Trophoblast cell (in vitro differentiated cells and primary cell): ENCODE data around the gene MCM3AP.

Experiments
- DNase-seq, 2 donors: peaks; one replicate each; pipeline ENCODE4 v3.0.0-alpha.2; 2016
- H2AFZ ChIP-seq: 2 replicates; pipeline ENCODE4 v1.6.1; 2013; ENCODE audit warnings: low read length, moderate library complexity, mild to moderate bottlenecking; ENCODE audit not compliant: insufficient read depth, poor library complexity
- H2AK5ac ChIP-seq: 2 replicates; pipeline ENCODE4 v1.6.1; 2013; ENCODE audit warnings: mild to moderate bottlenecking, low read length
- H2BK120ac ChIP-seq: 2 replicates; pipeline ENCODE4 v1.6.1; 2013; ENCODE audit warnings: low read length, mild to moderate bottlenecking, moderate library complexity; ENCODE audit not compliant: insufficient read depth, poor library complexity
- H2BK12ac ChIP-seq: 2 replicates; pipeline ENCODE4 v1.6.1; 2013; ENCODE audit warnings: mild to moderate bottlenecking, low read length, moderate library complexity
- H2BK5ac ChIP-seq: 2 replicates; pipeline ENCODE4 v1.6.1; 2013; ENCODE audit warnings: low read length, low read depth, moderate library complexity, mild to moderate bottlenecking; ENCODE audit not compliant: poor library complexity
- H3K14ac ChIP-seq: 2 replicates; pipeline ENCODE4 v1.6.1; 2013; ENCODE audit warnings: mild to moderate bottlenecking, low read length
- H3K18ac ChIP-seq: 2 replicates; pipeline ENCODE4 v1.6.1; 2013; ENCODE audit warnings: mild to moderate bottlenecking, low read length
- H3K23ac ChIP-seq: 2 replicates; pipeline ENCODE4 v1.6.1; 2013; ENCODE audit warnings: low read length
- H3K27ac ChIP-seq: 2 replicates; pipeline ENCODE4 v1.5.1; 2013; ENCODE audit warnings: low read depth, mild to moderate bottlenecking, inconsistent platforms, low read length, moderate library complexity
- H3K27me3 ChIP-seq: 2 replicates; pipeline ENCODE4 v1.6.1; 2013; ENCODE audit warnings: inconsistent platforms, mild to moderate bottlenecking, low read length, moderate library complexity; ENCODE audit not compliant: insufficient read depth
- H3K36me3 ChIP-seq, 2 experiments: 1 replicate in 1 of 2; 2 replicates in 1 of 2; pipeline ENCODE4 v1.6.1; 2013; ENCODE audit warnings: low read length in 2 of 2, mild to moderate bottlenecking in 2 of 2, moderate library complexity in 1 of 2; ENCODE audit not compliant: insufficient read depth in 2 of 2, control insufficient read depth in 1 of 2
- H3K4ac ChIP-seq: 2 replicates; pipeline ENCODE4 v1.6.1; 2013; ENCODE audit warnings: low read depth, mild to moderate bottlenecking, low read length, moderate library complexity
- H3K4me1 ChIP-seq, 2 experiments: 1 replicate in 1 of 2; 2 replicates in 1 of 2; pipeline ENCODE4 v1.6.1; 2013; ENCODE audit warnings: low read length in 2 of 2, mild to moderate bottlenecking in 2 of 2, moderate library complexity in 1 of 2; ENCODE audit not compliant: insufficient read depth in 2 of 2, control insufficient read depth in 1 of 2
- H3K4me2 ChIP-seq: 2 replicates; pipeline ENCODE4 v1.6.1; 2013; ENCODE audit warnings: inconsistent platforms, mild to moderate bottlenecking, low read length, moderate library complexity
- H3K4me3 ChIP-seq: 2 replicates; pipeline ENCODE4 v1.5.1; 2013; ENCODE audit warnings: mild to moderate bottlenecking, low read depth, low read length, inconsistent platforms
- H3K79me1 ChIP-seq: one replicate; pipeline ENCODE4 v1.6.1; 2013; ENCODE audit warnings: low read length
- H3K79me2 ChIP-seq: 2 replicates; pipeline ENCODE4 v1.6.1; 2013; ENCODE audit warnings: low read length, mild to moderate bottlenecking; ENCODE audit not compliant: control insufficient read depth, insufficient read depth, poor library complexity
- H3K9ac ChIP-seq: 2 replicates; pipeline ENCODE4 v1.6.1; 2013; ENCODE audit warnings: mild to moderate bottlenecking, low read length
- H3K9me3 ChIP-seq: 2 replicates; pipeline ENCODE4 v1.6.1; 2013; ENCODE audit warnings: low read depth, mild to moderate bottlenecking, control low read depth, inconsistent platforms, low read length; ENCODE audit not compliant: insufficient read depth
- H4K12ac ChIP-seq: 2 replicates; pipeline ENCODE4 v1.6.1; 2013; ENCODE audit warnings: low read depth, mild to moderate bottlenecking, low read length, moderate library complexity
- H4K8ac ChIP-seq: 2 replicates; pipeline ENCODE4 v1.6.1; 2013; ENCODE audit warnings: low read depth, mild to moderate bottlenecking, low read length, moderate library complexity
- H4K91ac ChIP-seq: one replicate; pipeline ENCODE4 v1.6.1; 2013; ENCODE audit warnings: low read depth, mild to moderate bottlenecking, low read length, moderate library complexity
- WGBS: extraction: QIAGEN DNeasy Blood & Tissue Kit; methylation state at CpG from one replicate; pipeline ENCODE4 v1.1.7; 2013; ENCODE audit warnings: missing lambda C conversion rate; ENCODE audit not compliant: insufficient read length, insufficient coverage; ENCODE audit errors: extremely low coverage; 5-methylcytosine and 5-hydroxymethylcytosine counted together

Gene MCM3AP

DNA sequence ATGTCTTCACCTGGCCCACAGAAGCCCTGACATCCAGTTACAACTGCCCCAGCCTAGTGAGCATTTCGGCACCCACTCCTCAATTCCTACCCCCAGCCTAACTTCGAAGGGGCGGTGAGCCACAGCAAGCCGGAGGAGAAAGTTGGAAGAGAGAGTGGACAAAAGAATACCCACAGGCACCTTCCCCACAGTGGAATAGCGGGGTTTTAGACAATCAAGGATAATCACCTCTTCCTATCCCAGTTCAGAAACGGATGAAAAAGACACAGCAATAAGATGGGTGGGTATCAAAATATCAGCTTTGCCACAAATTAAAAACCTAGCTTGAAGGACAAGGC is 55.5 kb downstream of the MCM3AP start:
- no CpG with 5 or more reads among the region's 6 CpGs for WGBS
- no peak overlapping the region for H2AK5ac ChIP-seq
- DNase-seq, result no peak

DNA sequence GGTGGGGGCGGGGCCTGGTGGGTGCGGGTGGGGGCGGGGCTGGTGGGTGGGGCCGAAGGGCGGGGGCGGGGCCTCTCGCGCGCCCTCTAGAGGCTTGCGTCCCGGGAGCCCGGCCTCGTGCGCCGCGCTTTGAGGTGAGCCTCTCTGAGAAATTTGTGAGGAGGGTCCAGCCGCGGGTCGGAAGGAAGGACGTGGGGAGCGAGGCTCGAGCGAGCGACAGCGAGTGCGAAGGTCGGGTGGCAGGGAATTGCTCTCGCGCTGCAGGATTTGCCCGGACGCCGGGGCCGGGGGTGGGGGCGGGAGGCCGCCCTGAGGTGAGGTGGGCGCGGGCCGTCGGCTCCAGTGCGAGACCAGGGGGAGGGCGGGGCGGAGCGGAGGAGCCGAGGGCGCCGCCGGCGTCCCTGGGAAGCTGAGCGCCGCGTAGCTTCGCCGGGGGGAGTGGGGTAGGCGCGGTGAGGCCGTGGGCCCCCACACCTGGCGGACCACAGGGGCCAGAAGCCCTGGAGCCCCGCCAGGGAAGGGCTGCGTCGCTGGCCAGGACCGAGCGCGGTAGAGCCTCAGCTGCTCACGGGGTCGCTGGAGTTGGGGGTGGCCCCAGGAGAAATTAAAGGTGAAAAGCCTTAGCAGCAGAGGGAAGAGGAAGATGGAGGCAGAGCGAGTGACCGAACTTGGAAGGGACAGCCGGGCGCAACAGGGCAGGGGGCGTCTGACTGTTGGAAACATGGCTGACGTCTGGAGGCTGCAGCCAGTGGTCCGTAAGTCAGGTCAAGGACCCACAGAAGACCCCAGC is 56.1 kb downstream of the MCM3AP start:
- peak overlapping the region; percentile 72 for H4K12ac ChIP-seq
- peak overlapping the region; percentile 87 for H2AFZ ChIP-seq
- H3K36me3 ChIP-seq, result peaks cover 8 to 19% of the 10 kb centered on the region in 2 experiments
- peak overlapping the region; percentile 83 for H3K4ac ChIP-seq
- DNase-seq, result no peak
- H3K14ac ChIP-seq, result peak overlapping the region; percentile 91
- H2BK120ac ChIP-seq, result peak overlapping the region; percentile 82
- H3K9me3 ChIP-seq, result peaks cover 8% of the 10 kb centered on the region
- H2BK12ac ChIP-seq, result peak overlapping the region; percentile 51
- peaks cover 14 to 18% of the 10 kb centered on the region in 2 experiments for H3K4me1 ChIP-seq
- no CpG with 5 or more reads among the region's 72 CpGs for WGBS
- peak overlapping the region; percentile 91 for H3K18ac ChIP-seq
- peak overlapping the region; percentile 85 for H3K27ac ChIP-seq
- H4K8ac ChIP-seq, result peak overlapping the region; percentile 88
- peak overlapping the region; percentile 84 for H3K4me2 ChIP-seq
- peak overlapping the region; percentile 80 for H2AK5ac ChIP-seq
- no peak overlapping the region for H3K23ac ChIP-seq
- peak overlapping the region; percentile 71 for H2BK5ac ChIP-seq
- H4K91ac ChIP-seq, result peak overlapping the region; percentile 92
- H3K79me2 ChIP-seq, result peaks cover 19% of the 10 kb centered on the region
- peak overlapping the region; percentile 77 for H3K4me3 ChIP-seq
- H3K79me1 ChIP-seq, result peaks cover 13% of the 10 kb centered on the region
- peak overlapping the region; percentile 87 for H3K9ac ChIP-seq
- no peaks in the 10 kb centered on the region for H3K27me3 ChIP-seq

More for the DNA sequence above, 55.5 kb downstream of the MCM3AP start:
- no peak overlapping the region for H4K12ac ChIP-seq
- H2BK12ac ChIP-seq, result no peak overlapping the region
- peak overlapping the region; percentile 40 for H3K4ac ChIP-seq
- H3K27ac ChIP-seq, result no peak overlapping the region
- H2BK5ac ChIP-seq, result no peak overlapping the region
- peaks cover 13 to 25% of the 10 kb centered on the region in 2 experiments for H3K36me3 ChIP-seq
- peaks cover 13% of the 10 kb centered on the region for H3K79me1 ChIP-seq
- peak overlapping the region; percentile 92 for H4K91ac ChIP-seq
- peaks cover 16% of the 10 kb centered on the region for H3K79me2 ChIP-seq
- no peak overlapping the region for H2AFZ ChIP-seq
- H3K23ac ChIP-seq, result no peak overlapping the region
- peaks cover 11 to 15% of the 10 kb centered on the region in 2 experiments for H3K4me1 ChIP-seq
- H3K9me3 ChIP-seq, result peaks cover 8% of the 10 kb centered on the region
- no peak overlapping the region for H3K18ac ChIP-seq
- H3K14ac ChIP-seq, result peak overlapping the region; percentile 91
- peak overlapping the region; percentile 84 for H3K4me2 ChIP-seq
- H3K27me3 ChIP-seq, result no peaks in the 10 kb centered on the region
- peak overlapping the region; percentile 88 for H4K8ac ChIP-seq
- H3K9ac ChIP-seq, result no peak overlapping the region
- H3K4me3 ChIP-seq, result peak overlapping the region; percentile 77
- no peak overlapping the region for H2BK120ac ChIP-seq

- Histone ChIP-seq H4K91ac (peak within 1 kb of the TSS; percentile 92), H3K14ac (peak within 1 kb of the TSS; percentile 91), H3K4ac (peak within 1 kb of the TSS; percentile 83), H2BK120ac (peak within 1 kb of the TSS; percentile 82), H3K27ac (peak within 1 kb of the TSS; percentile 85), H3K79me2 (peaks cover 20% of the 10 kb centered on the region), H3K79me1 (peaks cover 13% of the 10 kb centered on the region), H3K36me3 (peaks cover 8 to 17% of the 10 kb centered on the region in 2 experiments), H3K4me3 (peak within 1 kb of the TSS; percentile 98), H3K4me2 (peak within 1 kb of the TSS; percentile 94), H2BK5ac (peak within 1 kb of the TSS; percentile 90), H3K27me3 (no peaks in the 10 kb centered on the region), H3K18ac (peak within 1 kb of the TSS; percentile 91), H3K9ac (peak within 1 kb of the TSS; percentile 90), H2AK5ac (peak within 1 kb of the TSS; percentile 88), H3K4me1 (peaks cover 15 to 19% of the 10 kb centered on the region in 2 experiments), H4K8ac (peak within 1 kb of the TSS; percentile 88), H3K23ac (no peak within 1 kb of the TSS), H2BK12ac (peak within 1 kb of the TSS; percentile 51), H3K9me3 (peaks cover 8% of the 10 kb centered on the region), H4K12ac (peak within 1 kb of the TSS; percentile 72), H2AFZ (peak within 1 kb of the TSS; percentile 87)
- WGBS, result no CpG with 5 or more reads among the region's 77 CpGs
- peak; percentile 93 to 99 for DNase-seq
Measured at GRCh38 chr21:46228345-46229051, 56.9 kb downstream of the MCM3AP start, which contains the start of gene LSS. Gene LSS (minus strand): TSS chr21:46228774. CDS start chr21:46228745, 29 bp downstream.

DNA sequence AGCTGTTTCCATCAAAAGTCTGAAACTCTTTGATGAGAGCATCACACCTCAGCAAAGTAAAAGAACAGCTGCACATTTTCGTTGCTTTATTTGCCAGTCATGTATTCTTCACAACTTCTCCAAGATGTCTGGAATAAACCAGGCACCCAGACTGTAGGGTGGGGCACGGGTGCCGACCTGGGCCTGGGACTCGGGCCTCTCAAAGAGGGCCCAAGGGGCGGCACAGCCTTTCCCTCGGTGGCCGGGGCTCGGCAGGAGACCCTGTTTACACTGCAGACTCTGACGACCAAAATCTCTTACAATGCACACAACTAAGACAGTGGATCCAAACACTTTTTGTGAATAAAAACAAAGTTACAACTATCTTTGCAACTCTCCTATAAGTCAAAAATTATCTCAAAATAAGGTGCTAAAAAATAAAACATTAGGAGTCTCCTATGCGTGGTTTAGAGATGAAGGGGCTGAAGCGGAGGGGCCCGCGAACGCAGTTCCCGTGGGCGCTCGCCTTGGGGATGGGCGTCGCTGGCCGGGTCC is 57.5 kb downstream of the MCM3AP start:
- peaks cover 13% of the 10 kb centered on the region for H3K79me1 ChIP-seq
- H2AFZ ChIP-seq, result no peak overlapping the region
- peaks cover 20% of the 10 kb centered on the region for H3K79me2 ChIP-seq
- peak overlapping the region; percentile 79 for H4K8ac ChIP-seq
- H2BK120ac ChIP-seq, result peak overlapping the region; percentile 70
- H3K14ac ChIP-seq, result peak overlapping the region; percentile 87
- peaks cover 8% of the 10 kb centered on the region for H3K9me3 ChIP-seq
- no peak overlapping the region for H3K23ac ChIP-seq
- peak overlapping the region; percentile 98 for H3K4me3 ChIP-seq
- H3K27me3 ChIP-seq, result no peaks in the 10 kb centered on the region
- H3K9ac ChIP-seq, result peak overlapping the region; percentile 90
- H3K4me2 ChIP-seq, result peak overlapping the region; percentile 94
- peaks cover 15 to 19% of the 10 kb centered on the region in 2 experiments for H3K4me1 ChIP-seq
- peak overlapping the region; percentile 13 for H2BK12ac ChIP-seq
- H4K91ac ChIP-seq, result peak overlapping the region; percentile 59
- H2BK5ac ChIP-seq, result peak overlapping the region; percentile 90
- peak overlapping the region; percentile 2 for H4K12ac ChIP-seq
- peaks cover 10 to 15% of the 10 kb centered on the region in 2 experiments for H3K36me3 ChIP-seq
- no CpG with 5 or more reads among the region's 20 CpGs for WGBS
- peak overlapping the region; percentile 85 for H3K27ac ChIP-seq
- no peak for DNase-seq
- peak overlapping the region; percentile 88 for H2AK5ac ChIP-seq
- peak overlapping the region; percentile 60 for H3K4ac ChIP-seq
- peak overlapping the region; percentile 24 for H3K18ac ChIP-seq
